Duodenal mucosa (tissue), 2 donors: ENCODE measurements around the gene DNAJC7.
A peak's percentile ranks its signal among the peaks of the same experiment; 100 is the strongest.

ENCODE experiments used
- H3K27ac ChIP-seq: one replicate; pipeline ENCODE4 v1.7.0; 2013; ENCODE audit warnings: low read depth, low read length
- H3K27me3 ChIP-seq, 2 donors: one replicate each; pipeline ENCODE4 v1.7.0; 2013; ENCODE audit warnings: low read length in 2 of 2, control low read depth in 1 of 2; ENCODE audit not compliant: insufficient read depth in 2 of 2, control insufficient read depth in 1 of 2
- H3K36me3 ChIP-seq, 2 donors: one replicate each; pipeline ENCODE4 v1.7.0; 2013; ENCODE audit warnings: low read length in 2 of 2, control low read depth in 1 of 2; ENCODE audit not compliant: insufficient read depth in 2 of 2, control insufficient read depth in 1 of 2
- H3K4me1 ChIP-seq, 2 donors: one replicate each; pipeline ENCODE4 v1.7.0; 2013; ENCODE audit warnings: low read length in 2 of 2, control low read depth in 1 of 2; ENCODE audit not compliant: insufficient read depth in 2 of 2, control insufficient read depth in 1 of 2
- H3K4me3 ChIP-seq, 2 donors: one replicate each; pipeline ENCODE4 v1.7.0; 2013; ENCODE audit warnings: low read length in 2 of 2, low read depth in 1 of 2
- H3K9ac ChIP-seq, 2 donors: one replicate each; pipeline ENCODE4 v1.7.0; 2013; ENCODE audit warnings: low read length in 2 of 2, low read depth in 1 of 2
- H3K9me3 ChIP-seq, 2 donors: one replicate each; pipeline ENCODE4 v1.7.0; 2013; ENCODE audit warnings: low read length in 2 of 2, control low read depth in 1 of 2; ENCODE audit not compliant: control insufficient read depth in 1 of 2

Gene DNAJC7

DNA sequence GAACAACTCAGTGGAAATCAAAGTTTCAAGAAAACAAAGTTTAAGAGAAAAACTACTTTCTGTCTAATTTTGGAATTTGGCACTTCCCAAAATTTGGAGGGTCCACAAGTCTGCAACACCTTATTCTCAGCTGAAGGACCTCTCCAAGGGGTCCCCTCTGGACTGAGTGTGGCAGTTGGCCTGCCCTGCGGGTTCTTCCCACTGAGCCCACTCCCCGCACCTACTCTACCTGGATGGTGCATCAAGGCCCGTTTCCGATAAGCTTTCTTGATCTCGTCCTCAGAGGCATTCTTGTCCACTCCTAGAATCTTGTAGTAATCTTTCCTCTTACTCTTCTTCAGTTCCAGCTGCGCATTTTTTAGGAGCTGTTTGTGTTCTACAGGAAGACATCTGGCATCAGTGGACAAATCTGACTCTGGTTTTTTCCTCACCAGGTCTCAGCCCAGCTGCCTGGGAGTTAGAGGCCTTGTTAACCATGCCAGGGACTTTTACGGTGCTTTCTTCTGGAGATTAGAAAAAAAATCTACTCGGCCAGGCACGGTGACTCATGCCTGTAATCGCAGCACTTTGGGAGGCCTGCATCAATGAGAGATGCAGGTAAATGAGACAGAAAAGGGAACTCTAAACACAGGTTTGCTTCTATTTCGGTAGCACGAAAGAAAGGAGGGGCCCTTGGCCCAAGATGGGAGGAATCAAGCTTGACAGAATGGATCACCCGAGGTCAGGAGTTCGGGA lies 35.0 kb downstream of the DNAJC7 start:
- no peaks in the 10 kb centered on the region for H3K9me3 ChIP-seq
- no peaks in the 10 kb centered on the region for H3K27me3 ChIP-seq
- no peak overlapping the region for H3K9ac ChIP-seq
- no peak overlapping the region for H3K27ac ChIP-seq
- H3K4me3 ChIP-seq = no peak overlapping the region
- peaks cover 0 to 4% of the 10 kb centered on the region in 2 donors for H3K4me1 ChIP-seq
- H3K36me3 ChIP-seq = peaks cover 19 to 83% of the 10 kb centered on the region in 2 donors

DNA sequence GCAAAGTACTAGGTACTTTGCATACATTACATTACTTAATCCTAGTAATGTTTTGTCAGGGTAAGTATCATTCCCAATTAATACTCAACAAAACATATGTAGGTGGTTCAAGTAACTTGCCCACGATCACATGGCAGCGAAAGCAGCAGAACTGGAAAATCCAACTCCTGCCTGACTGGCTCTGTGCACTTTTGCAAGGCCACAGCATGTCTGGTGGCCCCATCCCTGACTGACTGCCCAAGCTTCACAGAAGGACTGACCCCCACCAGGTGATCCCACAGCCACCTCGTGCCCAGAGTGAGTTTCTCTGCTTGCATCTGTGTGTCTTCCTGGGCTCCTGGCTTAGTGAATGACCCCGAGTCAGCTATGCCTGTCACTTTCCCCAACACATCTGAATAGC lies 39.2 kb downstream of the DNAJC7 start:
- H3K27ac ChIP-seq = no peak overlapping the region

DNA sequence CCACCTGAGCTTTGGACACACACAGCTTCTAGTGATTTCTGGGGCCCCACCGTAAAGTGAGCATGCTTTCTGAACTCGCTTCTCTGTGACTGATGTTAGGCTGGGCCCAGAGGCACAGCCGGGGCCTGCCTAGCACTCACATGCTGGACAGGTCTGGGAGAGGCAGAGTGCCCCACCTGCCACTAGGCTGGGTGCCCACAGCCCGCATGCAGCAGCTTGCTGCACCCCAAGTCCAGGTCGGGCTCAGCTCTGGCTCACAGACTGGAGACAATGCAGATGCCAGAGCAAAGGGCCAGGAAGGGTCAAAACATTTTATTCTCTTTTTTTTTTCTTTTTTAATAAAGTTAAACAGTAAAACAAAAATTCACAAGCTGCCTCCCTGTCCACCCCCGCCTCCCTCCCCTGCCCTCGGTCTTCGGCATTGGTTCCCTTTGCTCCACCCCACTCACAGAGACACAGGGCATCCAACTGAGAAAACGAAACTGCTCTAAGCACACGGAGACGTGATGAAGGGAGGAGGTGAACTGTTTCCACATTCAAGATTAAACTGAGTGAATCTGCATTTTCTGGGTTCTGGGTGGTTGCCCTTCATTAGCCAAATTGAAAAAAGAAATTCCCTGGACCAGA lies 41.0 kb downstream of the DNAJC7 start:
- H3K4me1 ChIP-seq = peaks cover 12 to 14% of the 10 kb centered on the region in 2 donors
- H3K27ac ChIP-seq = no peak overlapping the region
- no peaks in the 10 kb centered on the region for H3K27me3 ChIP-seq
- H3K9ac ChIP-seq = no peak overlapping the region
- no peaks in the 10 kb centered on the region for H3K9me3 ChIP-seq
- peaks cover 20 to 83% of the 10 kb centered on the region in 2 donors for H3K36me3 ChIP-seq
- H3K4me3 ChIP-seq = no peak overlapping the region

More for the DNA sequence above, 39.2 kb downstream of the DNAJC7 start:
- H3K4me3 ChIP-seq = no peak overlapping the region
- peaks cover 7 to 12% of the 10 kb centered on the region in 2 donors for H3K4me1 ChIP-seq
- no peak overlapping the region for H3K9ac ChIP-seq
- H3K9me3 ChIP-seq = no peaks in the 10 kb centered on the region
- H3K36me3 ChIP-seq = peaks cover 25 to 86% of the 10 kb centered on the region in 2 donors
- no peaks in the 10 kb centered on the region for H3K27me3 ChIP-seq

DNA sequence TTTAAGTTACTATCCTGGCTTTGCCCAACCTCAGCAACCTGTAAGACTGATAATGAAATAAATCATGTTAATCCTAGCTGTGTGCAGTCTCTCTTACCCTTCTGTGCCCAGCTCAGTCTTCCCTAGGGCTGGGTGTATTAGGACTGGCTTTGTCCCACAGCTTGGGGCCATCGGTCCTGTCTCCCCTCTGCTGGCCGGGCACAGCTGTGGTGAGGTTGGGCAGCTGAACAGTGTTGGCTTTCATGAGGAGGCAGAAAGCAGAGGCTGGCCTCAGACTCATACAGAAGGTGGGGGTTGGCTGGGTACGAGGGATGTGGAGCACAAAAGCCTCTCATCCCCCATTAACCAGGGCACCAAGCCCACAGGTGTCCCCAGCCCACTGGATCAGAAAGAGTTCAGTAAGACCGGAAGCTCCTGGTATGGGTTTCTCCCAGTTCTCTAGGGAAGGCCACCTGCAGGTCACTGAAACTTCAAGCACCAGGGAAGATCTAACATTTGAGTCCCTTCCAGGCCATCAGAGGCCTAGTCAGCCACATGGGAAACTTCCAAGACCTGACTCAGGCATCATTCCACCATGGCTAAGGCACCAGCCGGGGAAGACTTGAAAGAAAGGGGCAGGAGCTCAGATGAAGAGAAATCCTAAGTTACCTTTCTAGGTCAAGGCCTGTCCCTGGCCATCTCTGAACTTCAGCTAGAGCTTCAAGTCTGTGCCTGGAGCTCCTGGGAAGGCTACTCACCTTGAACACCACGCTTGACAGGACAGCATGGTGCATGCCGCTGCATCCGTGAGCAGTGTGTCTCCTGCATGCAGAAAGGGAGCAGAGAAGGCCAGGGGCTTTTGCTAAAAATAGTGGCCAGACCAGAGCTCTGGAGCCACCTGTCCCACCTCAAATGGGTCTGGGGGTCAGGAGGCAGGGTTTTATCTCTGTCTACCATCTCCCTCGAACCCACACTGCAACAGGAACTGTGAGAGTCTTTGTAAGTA lies 41.8 kb downstream of the DNAJC7 start:
- H3K9ac ChIP-seq = no peak overlapping the region

DNA sequence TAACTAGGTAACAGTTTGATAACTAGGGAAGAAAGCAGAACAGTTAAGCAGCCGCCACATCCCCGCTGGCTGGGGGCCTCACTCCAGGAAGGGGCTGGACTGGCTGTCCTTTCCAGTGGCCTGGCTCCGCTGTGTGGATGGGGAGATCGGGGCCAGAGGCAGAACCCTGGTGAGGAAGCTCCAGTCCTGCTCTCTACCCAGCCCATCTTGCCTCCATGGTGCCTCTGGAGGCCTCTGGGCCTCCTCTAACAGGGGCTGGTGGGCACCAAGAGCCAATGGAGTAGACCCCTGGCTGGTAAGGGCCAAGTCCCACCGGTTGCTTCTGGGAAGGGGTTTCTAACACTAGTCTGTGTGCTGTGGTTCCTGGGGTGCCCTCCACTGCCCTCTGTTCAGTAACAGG lies 42.6 kb downstream of the DNAJC7 start:
- H3K27ac ChIP-seq = no peak overlapping the region
- H3K36me3 ChIP-seq = peaks cover 24 to 78% of the 10 kb centered on the region in 2 donors
- H3K4me1 ChIP-seq = peaks cover 12 to 14% of the 10 kb centered on the region in 2 donors
- no peak overlapping the region for H3K9ac ChIP-seq
- no peak overlapping the region for H3K4me3 ChIP-seq
- H3K9me3 ChIP-seq = no peaks in the 10 kb centered on the region
- no peaks in the 10 kb centered on the region for H3K27me3 ChIP-seq

More for the DNA sequence above, 41.8 kb downstream of the DNAJC7 start:
- peaks cover 24 to 83% of the 10 kb centered on the region in 2 donors for H3K36me3 ChIP-seq
- H3K27ac ChIP-seq = no peak overlapping the region
- no peak overlapping the region for H3K4me3 ChIP-seq
- no peaks in the 10 kb centered on the region for H3K27me3 ChIP-seq
- H3K4me1 ChIP-seq = peaks cover 12 to 14% of the 10 kb centered on the region in 2 donors
- H3K9me3 ChIP-seq = no peaks in the 10 kb centered on the region

DNA sequence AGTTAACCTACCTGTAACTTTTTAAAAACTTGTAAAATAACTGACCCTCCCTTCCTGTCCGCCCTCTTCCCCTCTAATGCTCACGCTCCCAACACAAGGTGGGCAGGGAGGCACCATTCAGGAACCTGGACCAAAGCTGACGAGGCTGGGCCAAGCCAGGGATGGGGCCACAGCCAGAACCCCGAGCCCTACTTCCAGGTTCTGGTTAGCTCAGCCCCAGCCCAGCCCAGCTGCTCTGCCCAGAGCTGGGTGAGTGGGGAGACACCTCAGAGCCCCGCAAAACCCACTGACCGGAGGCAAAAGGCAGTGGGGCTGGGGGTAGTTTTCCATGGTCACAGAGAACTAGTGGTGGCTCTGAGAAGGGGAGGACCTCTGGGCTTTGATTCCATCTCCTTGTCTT lies 43.2 kb downstream of the DNAJC7 start:
- Histone ChIP-seq H3K9me3 (no peaks in the 10 kb centered on the region), H3K27me3 (no peaks in the 10 kb centered on the region), H3K4me1 (peaks cover 12 to 14% of the 10 kb centered on the region in 2 donors), H3K4me3 (no peak overlapping the region), H3K27ac (no peak overlapping the region), H3K36me3 (peaks cover 24 to 77% of the 10 kb centered on the region in 2 donors), H3K9ac (no peak overlapping the region)

DNA sequence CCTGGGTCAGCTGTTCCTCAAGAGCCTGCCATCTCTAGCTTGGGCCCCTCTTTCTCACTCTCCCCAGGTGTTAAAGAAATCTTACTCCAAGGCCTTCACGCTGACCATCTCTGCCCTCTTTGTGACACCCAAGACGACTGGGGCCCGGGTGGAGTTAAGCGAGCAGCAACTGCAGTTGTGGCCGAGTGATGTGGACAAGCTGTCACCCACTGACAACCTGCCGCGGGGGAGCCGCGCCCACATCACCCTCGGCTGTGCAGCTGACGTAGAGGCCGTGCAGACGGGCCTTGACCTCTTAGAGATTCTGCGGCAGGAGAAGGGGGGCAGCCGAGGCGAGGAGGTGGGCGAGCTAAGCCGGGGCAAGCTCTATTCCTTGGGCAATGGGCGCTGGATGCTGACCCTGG lies 43.8 kb downstream of the DNAJC7 start:
- Histone ChIP-seq H3K4me1 (peaks cover 12 to 14% of the 10 kb centered on the region in 2 donors), H3K36me3 (peaks cover 24 to 79% of the 10 kb centered on the region in 2 donors), H3K27ac (no peak overlapping the region), H3K9ac (peak overlapping the region in 1 of 2 donors; percentile 13), H3K27me3 (no peaks in the 10 kb centered on the region), H3K4me3 (no peak overlapping the region), H3K9me3 (no peaks in the 10 kb centered on the region)

DNA sequence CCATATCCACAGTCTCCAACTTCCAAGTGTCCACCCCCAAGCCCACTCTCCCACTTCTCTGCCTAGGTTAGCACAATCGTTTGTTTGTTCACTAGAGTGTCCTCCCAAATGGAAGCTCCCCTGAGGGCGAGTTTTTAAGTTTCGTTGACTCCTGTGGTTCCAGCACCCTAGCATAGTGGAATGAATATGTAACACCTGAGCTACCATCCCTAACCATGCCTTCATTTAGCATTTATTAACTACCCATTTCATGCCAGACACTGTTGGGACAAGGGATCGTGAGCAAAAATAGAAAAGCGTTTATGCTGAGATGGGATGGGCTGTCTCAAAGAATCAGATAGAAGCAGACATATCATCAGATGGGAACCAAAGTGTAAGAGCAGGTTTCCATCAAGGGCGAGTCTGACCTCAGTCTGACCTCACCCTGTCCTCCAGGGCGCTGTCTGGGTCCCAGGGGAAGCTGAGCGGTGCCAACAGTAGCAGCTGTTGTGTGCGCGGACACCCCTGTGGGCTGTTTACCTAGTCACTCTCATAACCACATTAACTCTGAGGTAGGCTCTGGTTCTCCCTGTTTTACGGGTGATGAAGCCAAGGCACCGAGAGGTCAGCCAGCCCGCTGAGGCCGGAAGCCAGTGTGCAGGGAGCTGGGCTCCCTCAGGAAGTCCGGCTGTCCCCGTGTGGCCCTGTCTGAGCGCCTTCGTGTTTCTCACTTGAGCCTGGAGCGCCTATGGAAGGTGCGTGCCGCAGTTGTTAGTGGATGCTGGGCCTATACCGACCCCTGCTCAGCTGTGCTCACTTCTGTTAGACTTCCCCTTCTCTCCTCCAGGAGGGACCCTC lies 44.5 kb downstream of the DNAJC7 start:
- Histone ChIP-seq H3K4me1 (peaks cover 16 to 20% of the 10 kb centered on the region in 2 donors), H3K9me3 (no peaks in the 10 kb centered on the region), H3K36me3 (peaks cover 24 to 78% of the 10 kb centered on the region in 2 donors), H3K27ac (no peak overlapping the region), H3K4me3 (no peak overlapping the region), H3K27me3 (no peaks in the 10 kb centered on the region), H3K9ac (peak overlapping the region in 1 of 2 donors; percentile 13)

DNA sequence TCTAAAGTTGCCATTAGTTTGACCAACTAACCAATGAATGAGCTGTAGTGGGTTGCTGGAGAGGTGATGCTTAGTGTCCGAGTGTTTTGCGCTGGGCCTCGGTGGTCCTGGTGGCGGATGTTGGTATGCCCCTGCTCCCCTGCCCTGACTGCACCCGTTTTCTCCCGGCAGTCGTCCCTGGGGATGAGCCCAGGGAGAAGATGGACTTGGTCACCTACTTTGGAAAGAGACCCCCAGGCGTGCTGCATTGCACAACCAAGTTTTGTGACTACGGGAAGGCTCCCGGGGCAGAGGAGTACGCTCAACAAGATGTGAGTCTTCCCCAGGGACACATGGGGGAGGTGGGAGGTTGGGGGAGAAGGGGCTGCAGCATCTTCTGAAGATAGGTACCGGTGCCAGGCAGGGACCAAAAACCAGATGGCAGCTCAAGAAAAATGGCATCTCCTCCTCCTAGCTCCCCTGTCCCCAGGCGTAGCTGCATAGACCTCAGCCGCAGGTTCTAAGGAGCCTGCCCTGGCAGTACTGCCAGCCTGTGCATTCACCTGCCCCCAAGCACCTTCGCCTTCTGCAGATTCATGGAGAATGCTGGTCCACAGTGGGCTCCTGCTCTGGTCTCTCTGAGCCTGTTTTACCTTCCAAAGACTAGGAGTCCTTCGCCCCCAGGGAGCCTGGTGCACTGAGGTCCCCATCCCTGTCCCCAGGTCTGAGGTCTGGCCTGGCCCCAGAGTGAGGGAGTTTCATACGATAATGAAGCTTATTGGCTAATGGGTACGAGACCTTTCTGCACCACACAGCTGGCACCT lies 45.3 kb downstream of the DNAJC7 start:
- no peak overlapping the region for H3K4me3 ChIP-seq
- no peaks in the 10 kb centered on the region for H3K9me3 ChIP-seq
- no peaks in the 10 kb centered on the region for H3K27me3 ChIP-seq
- no peak overlapping the region for H3K9ac ChIP-seq
- peaks cover 18 to 69% of the 10 kb centered on the region in 2 donors for H3K36me3 ChIP-seq
- no peak overlapping the region for H3K27ac ChIP-seq
- peaks cover 15 to 26% of the 10 kb centered on the region in 2 donors for H3K4me1 ChIP-seq
